Mesangial cell (primary cell): Measurements from ENCODE around the gene B3GAT3. TPM values are rescaled to one million over a fixed set of nuclear protein-coding genes. Genes with fewer than 3 reads are reported as not detected.

Source experiments
- total RNA-seq: library from RNA; depleted of rRNA; stranded (reverse); fragments of >200 nt; gene quantifications from 2 replicates; pipeline ENCODE4 v1.2.3, GENCODE V29; 2015

Gene B3GAT3
- total RNA-seq = 55.9 and 75.9 TPM in 2 replicates

GRCh38 chr11:62621567-62622470 is at the start of gene B3GAT3:
Gene B3GAT3 (minus strand): TSS chr11:62621986. CDS start chr11:62621947, 39 bp downstream.

DNA sequence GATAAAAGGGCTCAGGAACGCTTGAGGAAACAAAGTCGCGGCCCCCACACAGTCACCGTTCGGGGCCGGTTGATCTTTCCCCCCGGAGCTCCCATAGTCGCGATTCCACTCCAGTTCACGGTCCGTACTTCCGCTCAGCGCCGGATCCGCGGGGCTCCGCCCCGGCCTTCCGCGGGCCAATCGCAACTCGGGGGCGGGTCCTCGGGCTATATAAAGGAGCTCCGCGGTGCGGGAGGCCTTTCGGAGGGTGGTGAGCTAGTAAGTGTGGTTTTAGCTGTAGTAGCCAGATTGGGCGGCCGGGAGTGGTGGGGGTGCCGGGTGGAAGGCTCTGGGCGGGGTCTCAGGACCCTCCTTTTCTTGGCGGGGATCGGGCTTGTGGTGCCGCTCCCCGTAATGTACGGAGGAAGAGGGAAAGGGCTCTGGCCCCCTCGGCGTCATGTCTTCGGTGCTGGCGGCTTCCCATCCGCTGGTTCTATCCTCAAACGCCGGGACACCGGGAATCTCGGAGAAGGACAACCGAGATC is 43.4 kb upstream of the B3GAT3 start, which contains the start of the genes C11orf98 and CSKMT:
C11orf98 (minus strand) TSS at position 136 of the 524 bp plus-strand sequence; CDS start at position 95, 41 bp downstream.
CSKMT (plus strand) TSS at position 238 of the 524 bp plus-strand sequence. CDS start 568 bp downstream, outside the sequence.

DNA sequence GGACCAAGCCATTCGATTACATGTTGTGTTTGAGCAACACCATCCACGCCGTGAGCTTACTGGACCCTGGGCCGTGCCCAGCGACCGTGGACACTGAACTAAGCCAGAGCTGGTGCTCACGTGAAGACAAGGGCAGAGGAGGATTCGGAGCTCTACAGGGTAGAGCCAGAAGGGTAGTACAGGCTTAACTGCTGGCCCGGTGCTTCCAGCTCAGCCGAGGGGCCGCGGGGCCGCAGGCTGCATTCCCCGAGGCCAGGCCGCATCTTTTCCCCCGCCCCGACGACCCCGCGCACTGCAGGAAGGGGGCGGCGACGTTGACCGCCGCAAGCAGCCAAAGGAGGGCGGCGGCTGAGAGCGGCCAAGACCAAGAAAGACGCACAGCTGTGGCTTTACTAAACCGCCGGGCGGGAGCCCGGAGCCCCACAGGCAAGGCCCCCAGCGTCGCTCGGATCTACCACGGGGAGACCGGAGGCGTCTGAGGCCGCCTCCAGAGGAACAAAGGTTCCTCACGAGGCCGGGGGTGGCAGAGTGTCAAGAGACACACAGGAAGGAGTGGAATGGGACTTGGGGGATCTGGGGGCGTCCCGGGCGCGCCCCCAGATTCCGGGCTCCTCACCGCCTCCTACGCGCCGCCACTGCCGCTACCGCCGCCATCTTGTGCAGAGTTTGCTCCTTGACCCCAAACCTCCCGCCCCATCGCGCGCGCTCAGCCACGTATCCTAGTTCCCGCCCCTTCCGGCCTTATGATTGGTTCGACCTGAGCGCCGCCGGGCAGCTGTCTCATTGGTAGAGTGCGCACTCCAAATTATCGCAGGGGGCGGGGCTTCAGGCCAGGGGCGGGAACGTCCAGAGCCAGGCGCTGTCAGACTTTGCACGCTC is 24.4 kb upstream of the B3GAT3 start, which contains the start of gene GANAB:
GANAB (minus strand) TSS at position 668 of the 879 bp plus-strand sequence; CDS start at position 654, 14 bp downstream.

DNA sequence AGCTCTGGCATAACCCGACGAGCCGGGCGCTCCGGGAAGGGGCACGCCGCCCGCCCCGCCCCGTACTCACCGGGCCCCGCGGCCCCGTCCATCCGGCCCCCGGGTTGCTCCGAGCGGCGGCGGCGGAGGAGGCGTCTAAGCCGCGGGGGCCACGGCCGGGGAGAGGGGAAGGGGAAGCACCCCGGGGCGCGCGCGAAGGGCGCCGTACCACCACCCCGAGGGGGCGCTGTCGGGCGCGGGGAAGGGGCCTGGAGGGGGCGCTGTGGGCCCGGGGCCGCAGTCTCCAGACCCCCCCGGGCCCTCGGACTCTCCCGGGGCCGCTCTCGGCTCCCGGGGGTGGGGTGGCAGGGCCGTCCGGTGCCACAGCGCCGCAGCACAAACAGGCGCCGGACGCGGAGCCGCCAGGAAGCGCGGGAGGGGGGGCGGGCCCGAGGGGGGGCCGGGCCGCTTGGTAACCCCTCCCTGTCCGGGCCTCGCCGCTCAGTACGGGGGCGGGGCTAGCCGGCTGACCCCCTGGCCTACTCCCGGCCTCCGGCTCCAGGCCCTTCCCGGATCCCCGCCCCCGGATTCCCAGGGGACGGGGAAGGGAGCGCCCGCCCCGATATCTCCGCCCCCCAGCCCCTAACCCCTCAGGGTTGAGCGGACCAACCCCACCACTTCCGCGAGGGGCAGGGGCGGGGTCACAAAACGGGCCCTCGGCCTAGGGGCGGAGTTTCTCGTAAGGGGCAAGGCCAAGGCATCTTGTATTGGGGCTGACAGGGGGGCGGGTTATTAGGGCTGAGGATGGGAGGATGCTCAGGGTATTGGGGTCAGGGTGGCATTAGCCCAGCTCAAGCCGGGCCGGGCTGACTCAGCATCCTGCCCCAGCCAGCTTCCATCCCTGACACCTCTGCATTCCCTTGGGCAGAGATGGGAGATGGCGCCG is 9.2 kb downstream of the B3GAT3 start, which contains the start of the genes EML3 and ROM1:
EML3 (minus strand) TSS at position 410 of the 925 bp plus-strand sequence; CDS start at position 92, 318 bp downstream.
ROM1 (plus strand) TSS at position 892 of the 925 bp plus-strand sequence; CDS start at position 917, 25 bp downstream.

GRCh38 chr11:62601372-62602140 is 20.2 kb downstream of the B3GAT3 start, which contains the start of gene MTA2:
Gene MTA2 (minus strand): TSS chr11:62601865. CDS start chr11:62601450, 415 bp downstream.

GRCh38 chr11:62591448-62592145 is 30.2 kb downstream of the B3GAT3 start, which contains the start of gene TUT1:
Gene TUT1 (minus strand): TSS chr11:62591523. CDS start chr11:62591485, 38 bp downstream.

DNA sequence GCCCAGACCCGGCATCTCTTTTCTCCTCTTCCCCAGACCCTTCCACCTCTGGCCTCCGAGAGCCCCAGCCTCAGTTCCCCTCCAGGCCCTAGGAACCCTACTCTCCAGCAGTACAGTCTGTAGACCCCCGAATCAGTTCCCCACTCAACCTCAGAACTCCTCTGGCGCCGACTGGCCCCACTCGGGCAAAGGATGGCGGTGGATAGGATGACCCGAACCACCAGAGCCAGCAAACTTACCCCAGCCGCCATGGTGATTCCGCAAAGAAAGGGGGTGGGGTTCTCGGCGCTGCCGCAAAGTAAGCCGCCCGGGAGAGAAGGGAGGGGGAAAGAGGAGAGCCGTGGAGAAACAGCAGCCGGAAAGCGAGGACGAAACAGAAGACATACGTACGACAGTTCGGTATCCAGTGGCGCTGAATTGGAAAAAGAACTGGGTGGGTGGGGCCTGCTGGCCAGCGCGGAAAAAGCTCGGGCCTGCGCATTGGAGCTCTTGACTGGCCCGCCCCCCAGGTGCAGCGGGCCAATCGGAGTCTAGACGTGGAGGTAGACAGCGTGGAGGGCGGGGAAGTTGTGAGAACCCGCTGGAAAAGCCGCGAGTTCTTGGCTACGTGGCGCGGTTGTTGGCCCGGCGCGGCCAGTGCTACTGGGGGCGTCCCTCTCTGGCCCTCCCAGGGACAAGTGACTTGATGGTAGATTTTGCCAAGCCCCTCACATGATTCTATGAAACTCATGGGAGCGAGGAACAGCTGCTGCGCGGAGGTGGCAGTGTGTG is 48.0 kb downstream of the B3GAT3 start, which contains the start of gene EEF1G:
EEF1G (minus strand) TSS at position 300 of the 771 bp plus-strand sequence; CDS start at position 251, 49 bp downstream.

Other genes with a start within 250 kb of the B3GAT3 start
- gene SCGB1A1, start 203.0 kb downstream of the B3GAT3 start, total RNA-seq = not detected in 2 replicates
- 374 and 612 TPM in 2 replicates for gene AHNAK, start 75.2 kb downstream of the B3GAT3 start, total RNA-seq
- 1,289 and 1,470 TPM in 2 replicates for gene EEF1G, start 48.1 kb downstream of the B3GAT3 start, total RNA-seq
- 6.8 and 14.1 TPM in 2 replicates for gene TUT1, start 30.5 kb downstream of the B3GAT3 start, total RNA-seq
- gene MTA2, start 20.1 kb downstream of the B3GAT3 start, total RNA-seq = 88.7 and 132 TPM in 2 replicates
- 24.4 and 37.3 TPM in 2 replicates for gene EML3, start 9.2 kb downstream of the B3GAT3 start, total RNA-seq
- gene ROM1, start 8.7 kb downstream of the B3GAT3 start, total RNA-seq = 1.1 and 5.7 TPM in 2 replicates
- 213 and 293 TPM in 2 replicates for gene GANAB, start 24.6 kb upstream of the B3GAT3 start, total RNA-seq
- gene INTS5, start 31.3 kb upstream of the B3GAT3 start, total RNA-seq = 26.9 and 30.3 TPM in 2 replicates
- gene C11orf98, start 43.2 kb upstream of the B3GAT3 start, total RNA-seq = 46.0 and 120 TPM in 2 replicates
- gene CSKMT, start 43.3 kb upstream of the B3GAT3 start, total RNA-seq = 4.9 and 6.3 TPM in 2 replicates
- 8.1 and 16.0 TPM in 2 replicates for gene UQCC3, start 49.7 kb upstream of the B3GAT3 start, total RNA-seq
- gene LBHD1, start 50.3 kb upstream of the B3GAT3 start, total RNA-seq = 4.1 and 6.0 TPM in 2 replicates
- 130 and 271 TPM in 2 replicates for gene UBXN1, start 57.1 kb upstream of the B3GAT3 start, total RNA-seq
- 0.16 and 0.38 TPM in 2 replicates for gene LRRN4CL, start 67.5 kb upstream of the B3GAT3 start, total RNA-seq
- gene BSCL2, start 85.4 kb upstream of the B3GAT3 start, total RNA-seq = 38.5 and 73.0 TPM in 2 replicates
- gene GNG3, start 85.7 kb upstream of the B3GAT3 start, total RNA-seq = not detected in 2 replicates
- gene HNRNPUL2, start 105.5 kb upstream of the B3GAT3 start, total RNA-seq = 12.0 and 14.0 TPM in 2 replicates
- gene TTC9C, start 106.5 kb upstream of the B3GAT3 start, total RNA-seq = 32.1 and 37.5 TPM in 2 replicates
- 8.5 and 17.1 TPM in 2 replicates for gene ZBTB3, start 132.2 kb upstream of the B3GAT3 start, total RNA-seq
- 110 and 131 TPM in 2 replicates for gene POLR2G, start 139.6 kb upstream of the B3GAT3 start, total RNA-seq
- gene TAF6L, start 149.4 kb upstream of the B3GAT3 start, total RNA-seq = 20.4 TPM in 2 replicates
- 63.1 and 78.8 TPM in 2 replicates for gene TMEM179B, start 165.4 kb upstream of the B3GAT3 start, total RNA-seq
- gene TMEM223, start 170.0 kb upstream of the B3GAT3 start, total RNA-seq = 27.4 and 38.3 TPM in 2 replicates
- gene NXF1, start 183.5 kb upstream of the B3GAT3 start, total RNA-seq = 25.4 and 30.7 TPM in 2 replicates
- gene STX5, start 210.1 kb upstream of the B3GAT3 start, total RNA-seq = 28.8 and 36.9 TPM in 2 replicates
- not detected in 2 replicates for gene TEX54, start 210.9 kb upstream of the B3GAT3 start, total RNA-seq
- 46.3 and 77.6 TPM in 2 replicates for gene WDR74, start 217.6 kb upstream of the B3GAT3 start, total RNA-seq